GM12874 (cell line): Measurements from ENCODE around the gene STAT1.

Experiments
- TF ChIP-seq, protein P1 (sequence below): IDR thresholded peaks from 2 replicates; pipeline ENCODE4 v1.5.1; 2011; ENCODE audit warnings: low read depth, mild to moderate bottlenecking, control low read depth, low read length, moderate library complexity; ENCODE audit not compliant: insufficient read depth

STAT1 gene

DNA sequence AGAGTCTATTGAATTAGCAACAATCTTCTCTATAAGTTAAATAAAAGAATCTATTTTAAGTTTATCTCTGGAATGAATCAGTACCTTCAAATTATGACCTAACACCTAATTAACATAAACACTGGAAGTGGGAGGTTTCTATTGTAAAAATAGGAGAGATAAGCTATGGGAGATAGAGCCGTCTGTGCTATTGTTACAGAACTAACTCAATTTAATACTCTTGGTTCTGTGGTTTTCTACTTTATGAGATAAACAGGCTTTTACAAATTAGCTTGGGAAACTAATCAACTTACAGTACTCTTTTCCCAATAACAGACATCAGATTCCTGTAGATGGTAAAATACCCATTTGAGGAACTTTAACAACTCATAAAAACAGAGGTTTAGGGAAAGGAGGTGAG is 25.6 kb upstream of the STAT1 start:
- TF ChIP-seq, protein P1, sequence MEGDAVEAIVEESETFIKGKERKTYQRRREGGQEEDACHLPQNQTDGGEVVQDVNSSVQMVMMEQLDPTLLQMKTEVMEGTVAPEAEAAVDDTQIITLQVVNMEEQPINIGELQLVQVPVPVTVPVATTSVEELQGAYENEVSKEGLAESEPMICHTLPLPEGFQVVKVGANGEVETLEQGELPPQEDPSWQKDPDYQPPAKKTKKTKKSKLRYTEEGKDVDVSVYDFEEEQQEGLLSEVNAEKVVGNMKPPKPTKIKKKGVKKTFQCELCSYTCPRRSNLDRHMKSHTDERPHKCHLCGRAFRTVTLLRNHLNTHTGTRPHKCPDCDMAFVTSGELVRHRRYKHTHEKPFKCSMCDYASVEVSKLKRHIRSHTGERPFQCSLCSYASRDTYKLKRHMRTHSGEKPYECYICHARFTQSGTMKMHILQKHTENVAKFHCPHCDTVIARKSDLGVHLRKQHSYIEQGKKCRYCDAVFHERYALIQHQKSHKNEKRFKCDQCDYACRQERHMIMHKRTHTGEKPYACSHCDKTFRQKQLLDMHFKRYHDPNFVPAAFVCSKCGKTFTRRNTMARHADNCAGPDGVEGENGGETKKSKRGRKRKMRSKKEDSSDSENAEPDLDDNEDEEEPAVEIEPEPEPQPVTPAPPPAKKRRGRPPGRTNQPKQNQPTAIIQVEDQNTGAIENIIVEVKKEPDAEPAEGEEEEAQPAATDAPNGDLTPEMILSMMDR, result no peak

DNA sequence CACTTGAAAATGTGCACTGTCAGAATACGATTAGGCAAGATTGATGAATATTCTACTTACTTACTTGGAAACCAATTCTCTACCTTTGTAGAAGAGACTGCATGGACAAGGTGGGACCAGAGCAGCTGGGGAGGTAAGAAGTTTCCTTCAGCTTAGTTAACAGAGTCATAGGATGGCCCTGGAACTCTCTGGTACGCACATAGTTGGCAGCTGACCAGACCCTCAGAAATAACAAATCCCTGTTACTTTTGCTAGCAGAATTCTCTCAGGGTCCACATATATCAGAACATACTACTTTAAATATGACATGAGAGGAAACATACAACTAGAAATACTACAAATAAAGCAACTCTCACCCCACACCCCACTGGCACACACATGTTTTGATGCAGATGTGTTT is 24.8 kb upstream of the STAT1 start:
- TF ChIP-seq, protein P1, result no peak

DNA sequence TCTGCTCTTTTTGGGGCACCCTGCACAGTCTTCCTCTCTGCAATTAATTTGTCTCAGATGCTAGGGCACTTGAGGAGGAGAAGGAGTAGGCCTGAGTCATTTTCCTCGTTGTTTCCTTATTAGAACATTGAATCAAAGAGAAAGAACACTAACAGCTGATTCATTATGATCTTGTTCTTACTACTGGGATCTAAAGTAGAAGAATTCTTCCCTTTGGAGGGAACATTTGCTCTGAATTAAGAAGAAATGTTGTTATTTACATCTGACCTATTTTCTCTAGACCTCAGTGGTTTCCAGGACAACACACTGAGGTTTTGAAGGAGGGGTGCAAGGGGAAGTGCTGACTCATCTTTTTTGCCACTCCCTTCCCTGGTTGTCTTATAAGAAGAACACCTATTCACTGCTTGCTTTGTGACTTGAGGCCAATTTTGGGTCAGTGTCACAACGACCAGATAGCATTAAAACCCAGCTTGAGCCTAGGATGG is 24.3 kb upstream of the STAT1 start:
- TF ChIP-seq, protein P1, result no peak

DNA sequence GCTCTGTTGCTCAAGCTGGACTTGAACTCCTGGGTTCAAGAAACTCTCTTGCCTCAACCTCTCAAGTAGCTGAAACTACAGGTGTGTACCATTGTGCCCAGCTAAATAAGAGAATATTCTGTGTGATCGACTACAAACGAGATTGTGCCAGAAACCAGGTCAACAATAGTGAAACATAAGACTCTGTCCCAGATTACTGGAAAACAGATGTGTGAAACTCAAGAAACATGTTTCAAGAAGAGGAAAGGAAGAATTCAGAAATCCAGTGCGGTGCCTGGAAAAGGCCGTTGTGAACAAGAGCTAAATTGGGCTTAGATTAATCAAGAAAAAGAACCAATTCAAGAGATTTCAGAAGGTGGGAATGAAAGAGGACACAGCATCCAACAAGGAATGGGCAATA is 23.4 kb upstream of the STAT1 start:
- TF ChIP-seq, protein P1, result no peak

DNA sequence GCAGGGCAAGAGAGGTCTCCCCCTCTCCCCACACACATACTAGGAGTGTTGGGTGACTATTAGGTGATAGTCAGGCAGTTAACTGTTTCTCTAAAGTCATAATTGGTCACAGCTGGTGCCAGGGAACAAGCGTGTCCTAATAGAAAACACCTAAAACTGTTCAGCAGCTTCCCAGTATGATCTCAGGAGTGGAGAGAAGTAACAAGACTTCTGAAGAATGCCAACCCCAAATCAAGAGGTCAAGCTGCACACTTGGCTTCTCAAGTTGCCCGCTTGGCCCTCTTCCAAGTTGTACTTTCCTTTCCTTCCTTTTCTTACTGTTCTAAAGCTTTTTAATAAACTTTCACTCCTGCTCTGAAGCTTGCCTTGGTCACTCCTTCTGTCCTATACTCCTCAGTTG is 22.4 kb upstream of the STAT1 start:
- TF ChIP-seq, protein P1, result no peak

DNA sequence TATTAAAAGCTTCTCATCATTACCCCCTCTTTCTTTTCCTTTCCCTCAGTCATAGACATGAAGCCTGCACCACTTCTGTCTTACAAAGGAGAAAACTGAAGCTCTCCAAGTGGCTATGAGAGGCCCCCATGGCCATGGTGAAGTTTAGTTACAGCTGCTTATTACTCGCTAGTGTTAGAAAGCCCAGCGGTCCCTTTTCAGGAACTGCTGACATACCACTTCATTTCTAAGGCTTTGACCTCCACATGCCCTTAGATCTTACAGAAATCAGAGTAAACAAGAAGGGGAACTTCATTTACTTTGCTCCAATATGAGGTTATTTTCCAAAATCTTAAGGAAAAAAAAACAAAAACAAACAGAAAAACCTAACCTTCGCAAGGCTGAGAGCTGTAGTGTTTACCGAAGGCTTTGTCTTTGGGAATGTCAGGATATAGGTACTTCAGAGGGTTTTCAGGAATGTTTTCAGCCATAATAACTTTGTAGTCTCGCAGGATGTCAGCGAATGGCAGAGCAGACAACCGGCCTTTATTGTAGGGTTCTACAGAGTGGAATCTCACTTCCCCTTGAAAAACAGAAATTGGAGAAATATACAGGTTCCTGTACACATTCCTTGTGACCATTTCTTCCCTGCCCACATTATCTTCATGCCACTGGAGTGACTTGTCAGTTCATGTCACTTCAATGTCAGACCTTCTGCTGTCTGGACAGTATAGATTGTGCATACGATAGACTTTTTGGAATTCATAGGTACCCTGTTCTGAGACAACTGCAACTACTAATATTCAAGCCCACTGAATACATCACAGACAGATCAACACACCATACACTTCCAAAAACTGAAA is 18.8 kb upstream of the STAT1 start:
- TF ChIP-seq, protein P1, result no peak

DNA sequence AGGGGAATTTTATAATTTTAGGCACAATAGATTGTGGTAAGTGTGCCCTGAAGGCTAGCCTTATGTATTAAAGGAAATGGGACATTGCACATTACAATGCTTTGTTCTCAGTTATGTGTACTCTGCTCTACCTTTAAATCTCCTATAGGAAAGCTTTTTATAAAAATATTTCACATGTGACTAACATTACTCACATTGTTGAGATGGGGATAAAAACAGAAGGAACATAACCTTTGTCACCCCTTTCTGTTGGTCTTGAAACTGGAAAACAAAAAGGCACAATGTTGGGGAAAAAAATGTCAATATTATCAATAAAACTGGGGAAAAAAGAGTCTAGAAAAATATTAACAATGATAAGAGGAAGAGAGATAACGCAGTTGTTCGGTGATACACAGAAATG is 17.3 kb upstream of the STAT1 start:
- TF ChIP-seq, protein P1, result no peak
